NCI-H226 (cell line): Measurements from ENCODE around the gene ATF7.

ENCODE experiments used
- DNase-seq: peaks from one replicate; pipeline ENCODE4 v3.0.0-alpha.2; 2015

Gene ATF7

DNA sequence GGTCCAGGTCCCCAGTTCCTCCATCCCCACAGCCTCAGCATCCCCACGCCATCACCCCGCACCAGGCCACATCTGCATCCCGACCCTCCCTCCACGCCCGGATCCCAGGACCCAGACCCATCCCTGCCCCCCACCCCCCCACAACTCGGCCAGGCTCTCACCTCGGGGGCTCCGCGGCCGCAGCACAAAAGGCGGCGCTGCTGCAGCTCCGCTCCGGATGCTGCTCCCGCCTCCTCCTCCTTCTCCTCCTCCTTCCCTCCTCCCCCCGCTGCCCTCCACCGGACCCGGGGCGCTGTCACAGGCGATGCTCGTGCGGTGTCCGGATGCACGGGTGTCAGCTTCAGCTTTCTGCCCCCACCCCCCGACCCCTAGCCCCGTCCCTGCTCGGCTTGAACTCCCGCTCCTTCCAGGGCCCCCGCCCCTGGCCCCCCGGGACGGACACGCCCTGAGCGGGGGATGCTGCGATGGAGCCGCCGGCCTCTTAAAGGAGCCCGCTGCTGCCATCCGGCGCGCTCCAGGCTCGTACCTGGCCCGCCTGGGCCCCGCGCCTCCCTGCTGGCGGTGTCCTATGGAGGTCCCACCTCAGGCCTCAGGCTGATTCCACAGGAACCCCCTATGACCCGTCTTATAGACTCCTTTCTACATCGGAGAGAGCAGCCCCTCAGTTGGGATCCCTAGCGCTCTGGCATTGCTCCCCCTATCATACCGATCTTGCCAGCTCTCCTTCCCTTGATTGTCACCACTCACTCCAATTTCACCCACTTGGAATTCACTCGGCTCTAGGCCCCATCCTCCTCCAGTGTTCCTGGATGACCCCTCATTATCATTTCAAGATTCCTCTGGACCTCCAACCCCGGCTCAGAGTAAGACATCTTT, 126.7 kb downstream of the ATF7 start, which contains the start of gene MAP3K12:
MAP3K12 (minus strand) TSS at position 193 of the 876 bp plus-strand sequence. CDS start 12,067 bp downstream, outside the sequence.
- DNase-seq: peak; percentile 80

GRCh38 chr12:53498235-53498630, 127.9 kb downstream of the ATF7 start:
- no peak for DNase-seq

DNA sequence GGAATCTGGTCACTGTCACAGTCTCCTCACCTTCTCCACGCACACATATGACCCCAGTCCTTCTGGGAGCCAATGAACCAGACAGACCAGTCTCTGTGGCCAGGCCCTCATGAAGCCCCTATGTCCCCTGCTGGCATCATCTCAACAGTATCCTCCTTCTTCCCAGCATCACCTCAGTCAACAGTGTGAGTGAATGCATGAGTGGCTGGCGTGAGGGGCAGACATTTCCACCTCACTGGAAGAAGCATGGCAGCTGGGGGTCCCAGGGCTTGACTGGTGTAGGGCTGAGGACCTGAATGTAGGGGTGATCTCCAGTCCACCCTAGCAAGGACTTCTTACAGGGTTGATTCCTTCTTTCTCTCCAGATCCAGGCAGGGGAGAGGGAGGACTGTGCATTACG, 128.7 kb downstream of the ATF7 start:
- DNase-seq: no peak

GRCh38 chr12:53496752-53497032, 129.5 kb downstream of the ATF7 start:
- no peak for DNase-seq

DNA sequence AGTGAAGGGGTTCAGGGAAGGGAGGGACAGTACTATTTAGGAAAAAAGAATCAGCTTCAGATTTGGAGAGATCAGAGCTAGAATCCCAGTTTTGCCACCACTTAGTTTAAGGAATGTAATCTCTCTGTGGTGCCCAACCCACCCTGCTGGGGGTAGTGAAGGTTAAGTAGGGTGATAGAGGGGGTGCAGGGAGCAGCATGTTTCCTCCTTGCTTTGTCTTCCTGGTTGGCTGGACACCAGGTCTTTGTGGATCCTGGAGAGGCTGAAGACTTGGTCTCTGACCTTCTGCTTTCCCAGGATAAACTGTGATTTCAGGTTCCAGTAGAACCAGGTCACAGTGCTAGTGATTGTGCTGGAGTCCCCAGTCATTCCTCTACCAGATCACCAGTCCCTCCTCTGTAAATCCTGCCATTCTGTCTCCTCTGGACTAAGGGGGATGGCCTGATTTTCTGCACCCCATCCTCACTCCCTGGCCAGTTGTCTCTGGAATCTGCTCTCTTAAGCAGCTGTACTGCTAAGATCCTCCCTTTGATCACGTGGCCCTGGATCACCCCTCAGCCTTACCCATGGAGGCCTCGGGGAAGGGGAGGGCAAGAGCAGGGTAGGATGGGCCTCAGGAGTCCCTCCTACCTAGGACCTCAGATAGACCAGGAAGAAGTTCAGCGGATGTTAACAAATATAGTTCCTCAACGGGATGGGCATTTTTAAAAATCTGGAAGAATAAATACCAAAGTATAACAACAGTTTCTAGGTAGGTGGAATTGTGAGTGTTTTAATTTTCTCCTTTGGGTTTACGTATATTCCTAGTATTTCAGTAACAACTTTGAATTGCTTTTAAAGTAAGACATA, 130.1 kb downstream of the ATF7 start:
- DNase-seq: peak; percentile 98

- DNase-seq: no peak
Observed at GRCh38 chr12:53493610-53494391, 132.4 kb downstream of the ATF7 start.

DNA sequence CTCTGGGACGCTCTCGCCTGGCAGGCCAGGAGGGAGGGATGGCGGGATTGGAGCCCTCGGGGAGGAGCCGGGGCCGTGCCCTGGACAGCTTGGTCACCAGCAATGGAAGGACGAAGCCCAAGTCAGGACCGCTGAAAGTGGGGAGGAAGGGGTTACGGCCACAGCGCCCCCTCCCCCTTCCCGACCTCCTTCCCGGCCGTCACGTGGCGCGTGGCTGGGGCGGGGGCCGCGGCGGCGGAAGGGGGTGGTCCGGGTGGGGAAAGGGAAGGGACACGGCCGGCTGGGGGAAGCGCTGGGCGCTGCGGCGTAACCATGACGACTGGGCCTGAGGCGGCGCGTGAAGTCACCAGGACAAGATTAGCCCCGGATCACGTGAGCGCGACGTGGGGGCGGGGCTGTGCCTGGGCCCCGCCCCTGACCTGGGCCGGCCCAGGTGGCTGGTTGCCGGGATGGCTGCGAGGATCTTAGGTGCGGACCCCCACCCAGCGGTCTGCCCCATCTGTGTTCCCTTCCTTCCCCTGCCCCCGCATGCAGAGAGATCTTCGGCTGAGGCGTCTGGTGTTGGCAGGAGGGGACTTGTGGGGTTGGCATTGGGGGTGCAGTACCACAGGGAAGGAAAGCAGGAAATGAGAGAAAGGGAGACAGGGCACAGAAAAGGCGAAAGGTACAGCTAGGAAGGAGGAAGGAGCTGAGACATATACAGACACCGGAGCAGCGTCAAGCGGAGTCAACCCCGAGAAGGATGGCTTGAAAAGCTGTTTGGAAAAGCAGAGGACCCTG, 133.2 kb downstream of the ATF7 start:
- peak; percentile 86 for DNase-seq

- DNase-seq: no peak
Observed at GRCh38 chr12:53492188-53492587, 134.0 kb downstream of the ATF7 start.

- DNase-seq: no peak
Observed at GRCh38 chr12:53489242-53489864, 136.8 kb downstream of the ATF7 start.

DNA sequence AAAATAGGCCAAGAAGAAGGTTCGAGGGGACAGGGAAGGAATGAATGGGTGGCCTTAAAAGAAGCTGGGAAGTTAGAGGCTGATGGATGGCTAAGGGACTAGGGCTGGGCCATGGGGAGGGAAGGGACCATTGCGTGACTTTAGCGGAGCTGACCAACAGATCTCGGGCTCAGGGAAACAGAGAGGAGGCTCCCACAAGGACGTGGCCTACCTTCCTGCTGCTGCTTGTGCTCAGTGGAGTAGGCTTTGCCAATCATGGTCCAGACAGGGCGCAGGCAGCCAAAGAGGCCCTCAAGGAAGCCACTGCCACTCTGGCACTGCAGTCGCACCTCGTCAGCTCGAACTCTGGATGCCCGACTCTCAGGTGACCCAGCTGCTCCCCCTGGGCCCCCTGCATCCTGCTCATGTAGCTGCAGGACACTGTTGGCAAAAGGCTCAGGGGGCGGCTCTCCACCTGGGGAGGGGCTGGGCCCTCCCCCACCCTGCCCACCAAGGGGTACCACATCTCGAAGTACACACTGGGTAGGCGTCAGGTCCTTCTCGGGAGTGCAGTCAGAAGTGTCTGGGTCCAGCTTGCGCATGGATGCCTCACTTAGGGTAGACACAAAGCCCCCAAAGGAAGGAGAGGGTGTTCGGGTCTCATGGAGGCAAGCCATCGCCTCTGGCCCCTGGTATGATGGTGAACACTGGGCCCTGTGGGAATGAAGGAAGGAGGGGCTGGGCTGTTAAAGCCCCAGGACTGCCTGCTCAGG, 139.3 kb downstream of the ATF7 start:
- DNase-seq: no peak

DNA sequence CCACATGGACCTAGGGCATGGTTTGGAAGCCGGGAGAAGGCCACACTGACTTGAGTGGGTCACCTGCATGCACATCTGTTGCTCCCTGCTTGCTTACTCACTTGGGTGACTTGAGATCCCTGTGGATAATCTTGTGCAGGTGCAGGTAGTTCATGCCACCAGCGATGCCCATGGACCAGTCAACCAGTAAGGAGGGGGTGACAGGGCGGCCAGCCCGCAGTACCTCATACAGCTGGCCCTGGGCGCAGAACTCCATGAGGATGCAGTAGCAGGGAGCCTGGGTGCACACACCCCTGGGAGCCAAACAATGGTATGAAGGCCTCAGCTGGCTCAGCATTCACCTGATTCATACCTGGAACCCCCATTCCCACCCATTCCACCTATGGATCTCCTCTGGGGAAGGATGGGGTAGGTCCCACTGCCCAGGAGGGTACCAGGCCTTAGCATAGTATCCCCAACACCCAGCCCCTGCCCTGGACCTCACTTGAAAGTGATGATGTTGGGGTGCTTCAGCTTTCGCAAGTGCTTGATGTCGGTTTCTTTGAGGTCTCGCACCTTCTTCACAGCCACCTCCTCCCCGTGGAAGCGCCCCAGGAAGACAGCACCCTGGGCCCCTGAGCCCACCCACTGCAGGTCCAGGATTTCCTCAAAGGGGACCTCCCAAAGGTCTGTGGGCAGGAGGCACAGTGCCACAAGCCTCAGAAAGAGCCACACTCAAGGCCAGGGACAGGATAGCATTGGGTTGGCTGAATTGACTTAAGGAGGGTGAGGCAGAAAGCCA, 140.0 kb downstream of the ATF7 start:
- DNase-seq: no peak

- no peak for DNase-seq
Observed at GRCh38 chr12:53484686-53485575, 141.3 kb downstream of the ATF7 start.

DNA sequence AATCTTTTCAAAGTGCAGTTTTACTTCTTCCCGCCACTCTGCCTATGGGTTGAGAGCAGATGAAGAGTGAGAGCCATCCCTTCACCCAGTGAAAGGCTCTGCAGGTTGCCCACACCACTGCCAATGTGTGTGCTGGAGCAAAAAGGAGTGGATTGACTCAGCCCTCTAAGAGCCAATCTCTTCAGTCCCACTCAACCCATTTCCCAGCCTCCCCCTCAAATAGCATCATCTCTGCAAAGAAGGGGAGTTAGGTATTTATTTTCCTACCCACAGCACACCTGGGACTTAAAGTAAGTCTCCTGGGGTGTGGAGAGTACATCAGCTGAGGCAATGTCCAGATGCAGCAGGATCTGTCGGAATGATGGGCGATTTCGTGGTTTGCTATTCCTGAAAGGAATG, 142.2 kb downstream of the ATF7 start:
- no peak for DNase-seq

DNA sequence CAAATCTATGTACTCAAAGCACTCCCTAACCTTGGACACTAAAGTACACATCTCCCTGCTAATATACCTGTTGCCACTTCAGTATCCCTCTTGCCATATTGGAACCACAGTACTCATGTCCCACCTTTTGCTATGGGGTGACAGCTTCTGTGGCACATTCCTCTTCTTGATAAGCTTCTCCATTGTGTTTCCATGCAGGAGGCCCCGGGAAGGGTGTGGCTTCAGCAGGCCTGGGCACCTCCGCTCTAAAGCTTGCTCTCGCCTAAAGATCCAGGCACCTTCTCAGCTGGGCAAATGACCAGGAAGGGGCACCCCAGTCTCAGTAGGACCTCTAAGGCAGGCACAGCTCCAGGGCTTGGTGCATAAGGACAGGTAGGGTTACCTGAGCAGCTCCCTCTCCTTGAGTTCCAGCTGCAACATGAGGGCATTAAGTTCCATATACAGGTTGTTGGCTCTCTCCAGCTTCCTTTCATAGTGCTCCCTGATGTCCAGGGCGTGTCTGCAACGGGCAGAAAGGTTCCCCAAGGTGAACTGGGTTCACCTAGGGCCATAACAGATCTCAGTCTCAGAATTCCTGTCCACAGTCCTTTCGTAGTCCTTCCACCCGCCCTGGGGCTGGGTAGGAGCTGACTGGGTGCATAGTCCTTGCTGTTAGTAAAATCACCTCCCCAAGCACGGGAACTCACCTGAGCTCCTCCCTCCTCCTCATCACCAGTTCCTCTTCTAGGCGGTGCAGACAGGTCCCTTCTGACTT, 142.8 kb downstream of the ATF7 start:
- no peak for DNase-seq

- DNase-seq: no peak
Observed at GRCh38 chr12:53482626-53483168, 143.5 kb downstream of the ATF7 start.

DNA sequence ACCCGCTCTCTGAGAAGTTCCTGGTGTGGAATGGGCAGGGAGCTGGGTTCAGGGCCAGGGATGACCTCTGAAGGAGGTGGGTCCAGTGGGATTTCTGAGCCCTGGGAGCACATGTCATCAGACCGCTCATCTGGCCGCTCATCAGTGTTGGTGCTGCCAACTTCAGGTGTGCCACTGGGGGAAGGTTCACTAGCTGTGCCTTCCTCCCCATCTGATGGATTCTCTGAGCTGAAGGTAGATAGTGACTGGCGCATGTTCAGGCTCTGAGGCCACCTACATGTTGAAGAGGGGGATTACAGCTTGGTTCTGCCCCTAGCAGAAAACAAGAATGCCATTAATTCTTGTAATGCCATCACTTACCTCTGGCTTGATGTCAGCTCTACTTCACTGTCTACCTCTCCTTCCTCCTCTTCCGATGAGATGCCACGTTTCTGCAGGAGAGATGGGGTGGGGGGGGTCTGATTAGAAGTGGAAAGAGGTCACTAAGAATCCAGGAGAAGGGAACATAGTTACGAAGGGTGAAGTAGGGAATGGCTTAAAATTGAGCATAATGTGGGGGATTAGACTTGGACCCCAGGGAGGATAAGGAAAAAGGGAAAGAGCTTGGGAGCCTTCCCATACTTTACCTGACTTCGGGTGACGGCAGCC, 144.1 kb downstream of the ATF7 start:
- DNase-seq: no peak

DNA sequence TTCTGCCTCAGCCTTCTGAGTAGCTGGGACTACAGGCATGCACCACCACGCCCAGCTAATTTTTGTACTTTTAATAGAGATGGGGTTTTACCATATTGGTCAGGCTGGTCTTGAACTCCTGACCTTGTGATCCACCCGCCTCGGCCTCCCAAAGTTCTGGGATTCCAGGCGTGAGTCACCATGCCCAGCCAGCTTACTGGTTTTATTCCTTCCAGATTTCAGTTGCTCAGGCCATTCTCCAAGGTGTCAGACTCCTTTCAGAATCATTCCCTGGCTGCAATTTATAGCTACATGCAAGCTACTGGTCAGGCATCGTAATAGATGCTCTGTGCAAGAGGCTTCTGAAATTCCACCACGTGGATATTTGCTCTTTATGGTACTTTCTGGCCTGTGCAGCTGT, 144.7 kb downstream of the ATF7 start:
- DNase-seq: peak; percentile 58
